COLO829 (cell line): ENCODE results near the gene EPHA2.
A peak's percentile ranks its signal among the peaks of the same experiment; 100 is the strongest.
"Not testable (repeated sequence)": the region's sequence is repeated elsewhere in the genome, so short reads cannot be mapped to it uniquely, and the experiment has no call there.

Experiments
- DNase-seq: peaks from one replicate; pipeline ENCODE4 v3.0.0; 2012; ENCODE audit warnings: low spot score

The EPHA2 gene

DNA sequence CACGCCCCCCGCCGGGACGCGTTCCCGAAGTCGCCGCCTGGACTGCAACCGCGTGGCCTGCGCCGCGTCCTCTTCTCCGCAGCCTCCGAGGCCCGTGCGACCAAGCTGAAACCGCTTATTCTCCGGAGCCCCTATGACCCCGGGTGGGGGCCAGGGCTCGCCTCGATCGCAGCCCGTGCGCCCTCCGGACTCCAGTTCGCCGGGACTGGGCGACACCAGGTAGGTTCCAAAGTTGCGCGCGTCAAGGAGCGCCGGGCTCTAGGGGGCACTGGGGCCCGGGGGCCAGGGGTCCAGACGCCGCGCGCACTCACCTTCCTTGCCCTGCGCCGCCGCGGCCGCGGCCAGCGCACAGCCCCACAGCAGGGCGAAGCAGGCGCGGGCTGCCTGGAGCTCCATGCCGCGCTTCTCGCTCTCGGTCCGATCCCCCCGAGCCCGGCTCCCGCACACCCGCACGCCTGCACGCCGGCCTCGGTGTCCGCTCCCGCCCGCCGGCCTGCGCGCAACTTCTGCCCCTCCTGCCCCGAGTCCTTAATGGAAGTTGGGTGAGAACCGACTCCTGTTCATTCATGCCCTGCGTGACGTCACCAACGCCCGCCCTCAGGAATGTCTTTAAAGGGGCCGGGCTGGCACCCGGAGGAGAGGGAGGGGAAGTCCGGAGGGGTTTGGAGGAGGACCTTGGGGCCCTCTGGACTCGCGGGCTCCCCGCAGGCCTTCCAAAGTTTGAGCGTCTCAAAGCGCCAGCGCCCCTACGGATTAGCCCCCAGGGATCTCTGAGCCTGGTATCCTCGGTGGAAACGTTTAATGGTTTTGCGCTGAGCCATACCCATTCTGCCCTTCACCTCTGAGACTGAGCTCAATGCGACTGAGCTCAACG, at the start of gene EPHA2:
EPHA2 (minus strand) TSS at position 533 of the 874 bp plus-strand sequence; CDS start at position 396, 137 bp downstream.
- DNase-seq: peak; percentile 67

- DNase-seq: no peak
Observed at GRCh38 chr1:16205334-16205671, 49.4 kb upstream of the EPHA2 start.

- DNase-seq: no peak
Observed at GRCh38 chr1:16204634-16205333, 48.9 kb upstream of the EPHA2 start.

DNA sequence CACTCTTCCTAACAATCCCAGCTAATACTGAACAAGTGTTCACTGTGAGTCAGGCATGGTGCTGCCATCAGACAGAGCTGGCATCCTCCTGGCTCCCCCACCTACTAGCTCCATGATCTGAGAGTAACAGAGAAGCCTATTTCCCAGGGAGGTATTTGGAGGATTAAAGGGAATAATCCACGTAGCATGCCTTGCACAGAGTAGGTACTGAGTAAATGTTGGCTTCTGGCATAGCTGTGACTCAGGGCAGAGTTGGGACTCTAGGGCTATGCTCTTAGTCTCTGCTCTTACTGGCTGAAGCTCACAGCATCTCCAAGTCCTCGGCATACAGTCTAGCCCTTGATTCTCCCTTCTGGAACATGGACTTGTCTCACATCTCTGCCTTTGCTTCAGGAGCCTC, 48.3 kb upstream of the EPHA2 start:
- DNase-seq: no peak

DNA sequence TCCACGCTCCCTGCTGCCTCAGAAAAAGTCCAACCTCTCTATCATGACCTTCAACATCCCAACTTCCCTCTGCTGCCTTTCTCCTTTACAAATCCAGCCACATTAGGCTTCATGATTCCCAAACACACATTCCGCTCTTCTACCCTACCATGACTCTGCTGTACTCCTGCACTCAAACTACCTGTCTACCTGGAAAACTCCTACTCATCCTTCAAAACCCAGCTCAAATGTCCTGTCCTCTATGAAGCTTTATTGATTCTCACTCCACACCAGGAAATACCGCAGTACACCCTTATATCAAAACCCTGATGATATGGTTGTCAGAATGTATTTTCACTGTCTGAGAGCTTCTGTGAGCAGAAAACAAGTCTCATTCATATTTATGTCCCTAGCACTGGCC, 47.7 kb upstream of the EPHA2 start:
- DNase-seq: no peak

GRCh38 chr1:16202281-16203210, 46.7 kb upstream of the EPHA2 start:
- DNase-seq: no peak

GRCh38 chr1:16199700-16200099, 43.8 kb upstream of the EPHA2 start:
- DNase-seq: no peak

DNA sequence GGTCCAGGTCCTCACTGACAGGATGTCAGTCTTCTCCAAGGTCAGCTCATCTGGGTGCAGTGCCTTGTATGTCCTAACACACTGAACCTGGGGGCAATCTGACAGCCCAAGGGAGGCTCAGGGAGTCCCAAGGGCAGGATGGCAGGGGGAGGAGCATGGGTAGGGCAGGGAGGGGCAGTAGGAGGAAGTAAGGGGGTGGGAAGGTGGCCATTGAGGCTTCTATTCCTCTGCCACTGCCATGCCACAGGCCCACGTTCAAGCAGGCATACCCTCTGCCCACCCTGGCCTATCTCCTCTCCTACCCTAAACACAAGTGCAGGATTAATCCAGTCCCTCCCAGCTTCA, 43.3 kb upstream of the EPHA2 start:
- no peak for DNase-seq

GRCh38 chr1:16198444-16199156, 42.7 kb upstream of the EPHA2 start:
- no peak for DNase-seq

GRCh38 chr1:16196874-16197273, 41.0 kb upstream of the EPHA2 start:
- no peak for DNase-seq

GRCh38 chr1:16196139-16196538, 40.3 kb upstream of the EPHA2 start:
- not testable (repeated sequence) for DNase-seq

GRCh38 chr1:16195518-16195905, 39.6 kb upstream of the EPHA2 start:
- DNase-seq: no peak

DNA sequence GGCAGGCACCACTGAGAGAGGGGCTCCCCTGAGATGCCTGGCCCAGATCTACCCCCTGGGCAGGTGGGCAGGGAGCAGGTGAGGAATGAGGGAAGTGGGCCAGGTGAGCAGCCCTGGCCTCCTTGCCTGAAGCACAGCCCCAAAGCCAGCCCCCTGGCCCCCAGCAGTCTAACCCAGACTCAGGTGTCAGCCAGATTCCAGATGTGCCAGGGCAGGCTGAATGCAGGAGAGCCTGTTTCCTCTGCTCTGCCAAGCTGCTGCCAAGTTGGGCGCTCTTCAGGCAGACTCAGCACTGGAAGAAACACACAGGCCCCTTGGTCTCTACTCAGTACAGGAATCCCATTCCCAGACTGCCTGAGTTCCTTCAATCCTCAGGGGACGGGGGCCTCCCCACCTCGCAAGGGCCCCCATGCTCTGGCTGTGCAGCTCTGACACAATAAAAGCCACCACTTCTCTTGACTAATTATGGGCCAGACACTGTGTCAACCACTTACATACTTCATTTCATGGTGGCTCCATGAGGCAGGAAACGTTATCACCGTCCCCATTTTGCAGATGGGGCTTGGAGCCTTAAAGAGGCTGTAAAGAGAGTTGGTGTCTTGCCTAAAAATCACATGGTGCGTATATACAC, 36.2 kb upstream of the EPHA2 start:
- DNase-seq: no peak

DNA sequence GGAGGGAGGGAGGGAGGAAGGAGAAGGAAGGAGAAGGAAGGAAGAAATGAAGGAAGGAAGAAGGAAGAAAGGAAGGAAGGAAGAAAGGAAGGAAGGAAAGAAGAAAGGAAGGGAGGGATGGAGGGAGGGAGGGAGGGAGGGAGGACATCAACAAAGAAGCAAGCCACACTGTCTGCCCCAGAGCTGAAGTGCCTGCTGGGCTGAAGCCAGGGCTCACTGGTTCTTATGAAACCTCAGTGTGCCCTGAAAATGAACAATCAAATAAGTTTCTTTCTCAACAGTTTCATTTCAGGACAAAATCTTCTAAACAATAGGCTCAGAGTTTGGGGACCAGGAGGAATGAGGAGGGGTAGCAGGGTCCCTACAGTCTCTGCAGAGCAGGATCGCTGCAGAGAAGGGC, 35.4 kb upstream of the EPHA2 start:
- DNase-seq: no peak

- no peak for DNase-seq
Observed at GRCh38 chr1:16189921-16190621, 34.2 kb upstream of the EPHA2 start.

DNA sequence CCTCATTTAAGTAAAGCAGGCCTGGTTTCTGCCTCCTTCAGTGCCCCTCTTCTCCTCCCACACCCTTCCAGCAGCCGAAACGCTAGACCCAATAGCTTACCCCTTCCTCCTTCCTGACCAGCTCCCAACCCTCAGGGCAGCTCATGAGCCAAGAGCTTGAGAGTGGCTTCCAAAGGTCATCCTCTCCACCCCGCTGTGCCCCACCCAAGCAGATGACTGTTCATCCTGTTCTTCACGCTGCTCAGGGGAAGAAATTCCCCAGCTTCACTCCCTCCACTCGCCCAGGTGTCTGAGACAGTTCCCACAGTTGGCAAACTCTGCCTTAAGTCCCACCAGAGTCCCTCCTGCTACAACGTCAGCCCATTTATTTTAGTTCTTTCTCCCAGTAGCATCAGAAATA, 33.1 kb upstream of the EPHA2 start:
- DNase-seq: no peak

DNA sequence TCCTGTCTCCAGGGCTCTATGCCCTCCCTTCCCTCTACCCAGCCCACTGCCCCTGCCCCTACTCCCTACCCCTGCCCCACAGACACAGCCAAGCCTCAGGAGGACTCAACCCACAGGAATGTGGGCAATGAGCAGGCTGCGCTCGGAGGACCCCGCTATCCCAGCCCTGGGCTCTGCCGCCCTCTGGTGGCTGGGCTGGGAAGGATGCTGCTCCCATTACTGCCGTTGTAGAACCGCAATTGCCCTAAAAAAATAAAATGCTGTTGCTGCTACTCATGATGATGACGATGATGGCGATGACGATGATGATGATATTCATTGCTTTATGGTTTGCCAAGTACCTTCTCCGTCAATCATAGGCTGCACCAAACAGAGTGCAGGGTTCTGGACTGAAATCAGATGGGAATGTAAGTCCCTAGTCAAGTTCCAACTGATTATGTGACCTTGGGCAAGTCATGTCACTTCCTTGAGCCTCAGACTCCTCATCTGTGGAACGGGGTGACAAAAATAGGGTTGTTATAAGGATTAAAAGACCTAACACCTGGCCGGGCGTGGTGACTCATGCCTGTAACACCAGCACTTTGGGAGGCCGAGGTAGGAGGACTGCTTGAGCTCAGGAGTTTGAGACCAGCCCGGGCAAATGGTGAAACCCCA, 32.0 kb upstream of the EPHA2 start:
- DNase-seq: peak; percentile 66

GRCh38 chr1:16186655-16187235, 30.9 kb upstream of the EPHA2 start:
- DNase-seq: no peak

GRCh38 chr1:16184557-16185303, 28.9 kb upstream of the EPHA2 start:
- DNase-seq: no peak
